GM04504 (cell line): ENCODE measurements around the gene IGSF11.
A peak's percentile ranks its signal among the peaks of the same experiment; 100 is the strongest.
"Not testable (repeated sequence)": the region's sequence is repeated elsewhere in the genome, so short reads cannot be mapped to it uniquely, and the experiment has no call there.

Source experiments
- DNase-seq: peaks from one replicate; pipeline ENCODE4 v3.0.0-alpha.2; 2012; ENCODE audit warnings: low read depth

The IGSF11 gene

DNA sequence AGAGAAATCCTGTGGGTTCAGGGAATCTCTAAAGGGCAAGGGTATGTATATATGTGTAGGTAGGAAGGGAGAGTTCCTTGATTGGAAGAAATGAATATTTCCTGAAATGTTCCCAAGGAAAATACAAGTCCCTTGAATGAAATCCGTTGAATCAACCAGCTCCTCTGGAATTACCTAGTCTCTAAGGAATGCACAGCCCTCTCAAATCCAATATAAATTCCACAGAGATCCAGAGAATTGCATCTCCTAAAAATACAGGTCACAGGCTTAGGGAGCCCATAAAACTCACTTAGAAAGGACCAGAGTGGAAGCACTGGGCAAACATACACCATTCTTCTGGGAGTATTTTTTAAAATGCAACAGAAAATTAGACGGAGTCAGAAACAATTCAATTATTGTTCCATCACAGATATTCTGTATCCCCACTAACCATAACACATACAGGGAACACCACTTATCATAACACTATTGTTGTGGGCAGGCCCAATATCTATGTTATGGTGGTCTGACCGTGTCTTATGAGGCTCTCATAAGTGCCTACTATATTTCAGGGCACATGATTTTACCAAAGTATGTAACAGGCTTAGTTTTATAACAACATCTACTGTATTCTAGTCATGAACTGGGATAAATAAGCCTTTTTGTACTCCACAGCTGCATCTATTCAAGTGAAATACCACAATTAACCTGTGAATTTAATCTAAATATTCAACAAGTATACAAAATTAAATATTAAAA is 43.7 kb downstream of the IGSF11 start:
- no peak for DNase-seq

DNA sequence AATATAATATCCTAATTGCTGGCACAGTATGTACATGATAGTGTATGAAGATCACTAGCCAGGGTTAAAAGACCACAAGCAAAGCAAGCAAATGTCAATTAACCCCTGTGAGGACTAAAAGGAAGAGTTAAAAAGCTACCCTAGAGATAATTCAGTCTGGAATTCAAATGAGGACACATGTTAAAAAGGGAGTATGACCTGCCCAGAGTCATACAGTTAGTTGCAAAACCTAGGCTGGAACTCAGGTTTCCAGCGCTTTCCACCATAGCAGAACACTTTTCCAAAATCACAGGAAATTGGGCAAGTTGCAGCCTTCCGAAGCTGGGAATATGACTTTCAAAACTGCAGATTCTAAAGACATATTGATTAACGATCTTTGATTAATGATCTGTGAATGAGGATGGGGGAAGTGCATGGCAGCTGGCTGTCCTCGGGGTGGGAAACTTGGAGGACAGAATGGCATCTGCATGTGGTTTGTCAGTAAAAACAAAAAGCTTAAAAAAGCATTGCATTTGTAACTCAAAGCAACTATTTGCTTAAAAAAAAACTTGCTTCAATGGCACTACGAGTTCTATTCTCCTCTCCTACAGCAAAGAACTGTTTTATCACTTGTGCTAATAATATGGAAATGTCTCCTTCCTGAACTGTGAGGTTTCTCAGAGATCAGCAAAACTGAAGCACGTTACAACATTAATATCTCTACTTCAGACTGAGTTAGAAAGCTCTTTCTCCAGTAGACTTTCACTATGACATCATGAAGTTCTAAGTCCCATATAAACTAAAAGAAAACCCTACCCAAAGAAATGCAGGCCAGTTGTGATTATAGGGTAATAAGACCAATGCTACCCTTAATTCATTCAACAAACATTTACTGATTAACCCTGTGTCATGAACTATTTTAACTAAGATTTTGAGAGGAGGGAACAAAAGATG is 46.2 kb downstream of the IGSF11 start:
- DNase-seq: no peak

DNA sequence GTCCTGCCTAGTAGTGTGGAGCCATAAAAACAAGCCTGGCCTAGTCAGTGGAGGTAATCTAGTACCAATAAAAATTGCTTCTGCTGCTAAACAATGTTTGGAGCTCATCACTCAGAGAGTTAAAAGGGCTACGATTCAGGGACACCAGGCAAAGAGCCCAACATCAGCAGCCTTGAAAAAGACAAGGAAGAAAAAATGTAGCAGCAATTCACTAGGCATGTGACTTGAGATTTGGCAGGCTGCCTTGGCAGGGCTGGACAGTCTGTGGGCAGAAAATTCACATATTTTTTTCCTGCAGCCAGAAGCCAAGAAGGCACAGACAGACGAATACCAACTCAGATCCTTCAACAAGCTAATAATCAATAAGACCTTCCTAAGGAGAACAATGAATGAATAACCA is 47.2 kb downstream of the IGSF11 start:
- DNase-seq: peak; percentile 15

- no peak for DNase-seq
Observed at GRCh38 chr3:118986734-118987133, 47.9 kb downstream of the IGSF11 start.

DNA sequence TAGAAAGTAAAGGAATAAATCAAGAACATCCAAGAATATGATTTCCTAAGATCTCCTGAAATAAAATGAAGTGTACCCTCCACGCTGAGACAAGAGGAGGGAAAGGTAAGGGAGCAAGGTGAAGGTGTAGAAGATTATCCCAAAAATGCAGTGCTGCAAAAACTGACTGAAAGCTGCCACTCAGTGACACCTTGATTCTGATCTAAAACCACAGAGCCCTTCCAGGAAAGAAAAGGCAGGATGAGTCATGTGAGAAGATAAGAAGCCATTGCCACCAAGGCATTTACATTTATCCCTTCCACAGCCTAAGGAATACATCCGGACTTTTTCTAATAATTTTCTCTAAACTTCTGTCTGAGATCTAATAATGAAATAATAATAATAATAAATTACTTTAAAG is 49.9 kb downstream of the IGSF11 start:
- DNase-seq: no peak

DNA sequence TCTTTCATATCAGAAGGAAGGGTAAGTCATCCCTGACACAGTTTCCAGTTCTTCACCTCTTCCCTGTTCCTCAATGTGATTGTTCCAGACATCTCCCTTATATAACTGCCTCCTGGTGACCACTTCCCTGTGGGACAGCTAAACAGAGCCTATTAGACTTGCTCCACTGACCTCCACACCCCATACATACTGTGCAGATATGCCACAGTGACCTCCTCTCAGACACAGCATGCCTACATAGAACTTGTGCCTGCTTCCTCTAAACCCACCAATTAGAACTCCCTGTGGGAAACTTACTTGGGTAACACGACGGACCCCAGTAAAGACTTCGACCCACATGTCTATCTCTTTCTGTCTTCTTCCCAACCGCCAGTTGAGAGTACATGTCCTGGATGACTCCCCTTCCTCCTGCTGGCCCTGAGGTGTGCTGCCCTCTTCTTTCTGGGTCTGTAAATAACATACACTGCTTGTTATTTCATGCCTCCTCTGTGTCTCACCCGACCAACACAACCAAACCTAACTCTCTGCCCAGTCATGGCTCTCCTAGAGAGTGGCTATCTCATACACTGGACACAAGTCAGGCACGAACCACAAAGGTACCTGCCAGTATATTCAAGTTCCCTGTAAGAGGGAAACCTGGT is 53.0 kb downstream of the IGSF11 start:
- DNase-seq: no peak

- DNase-seq: no peak
Observed at GRCh38 chr3:118980832-118981231, 53.8 kb downstream of the IGSF11 start.

- no peak for DNase-seq
Observed at GRCh38 chr3:118978393-118978758, 56.3 kb downstream of the IGSF11 start.

GRCh38 chr3:118977671-118978392 is 56.8 kb downstream of the IGSF11 start:
- no peak for DNase-seq

DNA sequence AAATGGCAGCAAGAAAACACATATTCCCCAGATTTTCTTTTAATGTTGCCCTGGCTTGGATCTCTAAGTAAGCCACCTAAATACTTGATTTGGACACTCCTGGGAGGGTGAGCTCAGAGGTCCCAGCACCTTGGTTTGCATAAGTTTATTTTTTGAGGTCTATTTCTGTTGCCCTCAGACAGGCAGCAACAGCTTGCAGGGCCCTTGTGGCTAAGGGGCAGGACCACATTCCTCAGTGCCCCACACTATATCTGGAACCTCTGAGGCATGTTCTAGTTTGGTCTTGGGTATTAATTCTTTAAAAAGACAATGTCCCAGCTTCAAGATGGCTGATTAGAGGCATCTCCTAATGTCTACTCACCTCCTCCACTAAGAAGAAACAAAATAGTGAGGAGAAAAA is 57.5 kb downstream of the IGSF11 start:
- no peak for DNase-seq

- DNase-seq: not testable (repeated sequence)
Observed at GRCh38 chr3:118975476-118975875, 59.2 kb downstream of the IGSF11 start.

GRCh38 chr3:118974356-118975097 is 60.1 kb downstream of the IGSF11 start:
- DNase-seq: no peak

DNA sequence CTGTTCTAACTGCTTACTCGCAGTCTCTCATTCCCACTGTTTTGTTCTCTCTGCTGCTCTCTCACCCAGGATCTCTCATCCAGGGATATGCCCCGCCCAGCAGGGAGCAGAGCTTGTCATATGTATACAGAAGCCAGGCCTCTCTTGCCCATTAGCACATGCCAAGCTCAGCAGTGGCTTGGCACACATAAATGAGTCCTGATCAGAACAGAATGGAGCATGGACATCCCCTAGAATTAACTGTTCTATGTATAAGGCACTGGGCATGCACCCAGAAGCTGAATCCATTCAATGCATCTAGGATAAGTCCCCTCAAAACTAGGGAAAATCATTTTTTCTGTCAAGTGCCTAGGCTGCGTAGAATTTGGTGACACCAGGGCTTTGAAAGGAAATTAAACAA is 61.6 kb downstream of the IGSF11 start:
- DNase-seq: no peak

DNA sequence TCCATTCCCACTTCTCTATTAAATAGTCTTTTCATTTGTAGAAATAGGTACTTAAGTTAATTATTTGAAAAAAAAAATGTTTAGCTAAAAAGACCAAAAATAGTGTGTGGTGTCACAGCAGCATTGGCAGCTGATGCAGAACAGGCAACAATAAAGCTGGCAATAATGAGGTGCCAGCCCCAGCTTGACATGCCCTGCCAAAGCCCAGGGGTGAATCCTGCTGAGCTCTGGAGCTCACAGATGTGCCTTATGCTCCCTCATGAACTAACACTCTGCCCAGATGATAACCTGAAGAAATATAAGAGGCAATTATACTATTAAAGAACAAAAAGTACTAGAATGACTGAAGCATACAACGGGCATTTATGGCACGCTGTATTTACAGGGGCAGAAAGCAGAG is 63.8 kb downstream of the IGSF11 start:
- DNase-seq: no peak

GRCh38 chr3:118968640-118969039 is 66.0 kb downstream of the IGSF11 start:
- DNase-seq: no peak

GRCh38 chr3:118968111-118968510 is 66.5 kb downstream of the IGSF11 start:
- DNase-seq: no peak

- DNase-seq: no peak
Observed at GRCh38 chr3:118966700-118967099, 67.9 kb downstream of the IGSF11 start.

DNA sequence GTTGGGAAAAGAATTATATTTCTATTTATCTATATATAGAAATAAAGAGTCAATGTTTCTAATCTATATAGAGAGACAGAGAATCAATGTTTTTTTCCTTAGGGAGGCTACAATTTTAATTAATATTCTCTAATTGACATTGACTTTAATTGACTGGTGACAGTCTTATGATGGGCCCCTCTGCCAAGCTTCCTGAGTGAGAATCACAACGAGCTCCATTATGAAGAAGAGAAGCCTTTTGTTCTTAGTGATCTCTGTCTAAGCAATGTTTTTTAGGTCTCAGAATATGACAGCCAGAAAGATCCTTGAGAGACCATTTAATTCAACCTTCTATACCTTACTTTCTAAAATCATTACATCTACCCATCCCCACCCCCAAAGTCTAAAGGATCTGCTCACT is 70.9 kb downstream of the IGSF11 start:
- DNase-seq: no peak

GRCh38 chr3:118960876-118961450 is 73.7 kb downstream of the IGSF11 start:
- DNase-seq: no peak

DNA sequence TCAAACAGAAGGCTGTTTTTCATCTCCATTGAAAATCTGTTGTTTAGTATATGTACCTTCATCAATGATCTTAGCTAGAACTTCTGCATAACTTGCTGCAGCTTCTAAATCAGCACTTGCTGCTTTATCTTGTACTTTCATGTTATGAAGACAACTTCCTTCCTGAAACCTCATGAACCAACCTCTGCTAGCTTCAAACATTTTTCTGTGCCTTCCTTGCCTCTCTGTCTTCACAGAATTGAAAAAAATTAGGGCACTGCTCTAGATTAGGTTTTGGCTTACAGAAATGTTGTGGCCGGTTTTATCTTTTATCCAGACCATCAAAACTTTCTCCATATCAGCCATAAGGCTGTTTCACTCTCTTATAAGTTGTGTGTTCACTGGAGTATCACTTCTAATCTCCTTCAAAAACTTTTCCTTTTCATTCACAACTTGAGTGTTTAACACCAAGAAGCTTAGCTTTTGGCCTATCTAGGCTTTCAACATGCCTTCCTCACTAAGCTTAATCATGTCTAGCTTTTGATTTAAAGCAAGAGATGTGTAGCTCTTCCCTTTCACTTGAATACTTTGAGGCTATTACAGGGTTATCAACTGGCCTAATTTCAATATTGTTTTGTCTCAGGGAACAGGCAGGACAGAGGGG is 78.6 kb downstream of the IGSF11 start:
- no peak for DNase-seq

- DNase-seq: no peak
Observed at GRCh38 chr3:118951089-118951488, 83.6 kb downstream of the IGSF11 start.
